ENCODE measurements around the gene SPACA7. TPM values are rescaled to one million over a fixed set of nuclear protein-coding genes. Genes with fewer than 3 reads are reported as not detected.

Gene SPACA7, protein sequence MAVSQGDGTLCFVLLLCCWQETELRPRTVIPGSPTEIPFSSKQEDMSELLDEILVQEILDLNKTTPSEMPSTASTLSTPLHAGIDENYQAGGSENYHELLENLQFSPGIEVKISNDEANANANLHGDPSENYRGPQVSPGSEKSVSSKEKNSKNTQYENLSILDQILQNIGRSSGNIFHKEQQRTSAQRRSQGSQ
- not detected for total RNA-seq

DNA sequence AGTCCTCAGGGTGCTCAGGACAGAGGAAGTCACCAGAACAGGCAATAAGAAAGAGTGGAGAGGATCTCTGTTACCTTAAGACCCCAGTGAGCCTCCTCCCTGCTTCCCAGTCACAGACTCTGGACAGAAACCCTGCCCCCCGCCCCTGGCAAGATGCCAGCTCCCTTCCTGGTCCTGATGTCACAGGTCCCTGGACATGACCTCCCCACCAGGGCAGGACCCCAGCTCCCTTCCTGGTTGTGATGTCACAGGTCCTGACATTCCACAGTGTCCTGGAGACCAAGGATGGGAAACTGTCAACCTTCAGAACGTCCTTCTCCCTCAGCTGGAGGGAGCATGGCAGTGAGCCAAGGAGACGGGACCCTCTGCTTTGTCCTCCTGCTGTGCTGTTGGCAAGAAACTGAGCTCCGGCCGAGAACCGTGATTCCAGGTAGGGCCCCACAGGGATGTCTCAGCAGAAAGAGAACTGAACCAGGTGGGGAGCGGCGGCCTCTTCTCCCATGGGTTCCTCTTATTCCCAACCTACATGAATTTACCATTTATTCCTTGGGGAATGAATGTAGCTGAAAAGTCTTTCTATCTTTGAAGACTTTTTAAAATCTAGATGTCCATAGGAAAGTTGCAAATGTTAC is at the start of gene SPACA7:
Gene SPACA7 (plus strand): TSS at position 306 of the 632 bp plus-strand sequence. CDS start 31 bp downstream, at position 337.
- intact Hi-C loops (cut with DNase I; ENCODE audit: low total_unique reads) = no loop called here
- no peak for DNase-seq
- Histone ChIP-seq H3K4me1 (no peaks in the 10 kb centered on the region), H3K27ac (no peak within 1 kb of the TSS), H3K9me3 (no peaks in the 10 kb centered on the region), H3K27me3 (no peaks in the 10 kb centered on the region), H3K4me3 (no peak within 1 kb of the TSS), H3K36me3 (no peaks in the 10 kb centered on the region)
- TF ChIP-seq, protein P1, sequence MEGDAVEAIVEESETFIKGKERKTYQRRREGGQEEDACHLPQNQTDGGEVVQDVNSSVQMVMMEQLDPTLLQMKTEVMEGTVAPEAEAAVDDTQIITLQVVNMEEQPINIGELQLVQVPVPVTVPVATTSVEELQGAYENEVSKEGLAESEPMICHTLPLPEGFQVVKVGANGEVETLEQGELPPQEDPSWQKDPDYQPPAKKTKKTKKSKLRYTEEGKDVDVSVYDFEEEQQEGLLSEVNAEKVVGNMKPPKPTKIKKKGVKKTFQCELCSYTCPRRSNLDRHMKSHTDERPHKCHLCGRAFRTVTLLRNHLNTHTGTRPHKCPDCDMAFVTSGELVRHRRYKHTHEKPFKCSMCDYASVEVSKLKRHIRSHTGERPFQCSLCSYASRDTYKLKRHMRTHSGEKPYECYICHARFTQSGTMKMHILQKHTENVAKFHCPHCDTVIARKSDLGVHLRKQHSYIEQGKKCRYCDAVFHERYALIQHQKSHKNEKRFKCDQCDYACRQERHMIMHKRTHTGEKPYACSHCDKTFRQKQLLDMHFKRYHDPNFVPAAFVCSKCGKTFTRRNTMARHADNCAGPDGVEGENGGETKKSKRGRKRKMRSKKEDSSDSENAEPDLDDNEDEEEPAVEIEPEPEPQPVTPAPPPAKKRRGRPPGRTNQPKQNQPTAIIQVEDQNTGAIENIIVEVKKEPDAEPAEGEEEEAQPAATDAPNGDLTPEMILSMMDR (IDR thresholded peaks at IDR 0.05) = no peak
- no peak for TF ChIP-seq POLR2A (IDR thresholded peaks at IDR 0.05)

DNA sequence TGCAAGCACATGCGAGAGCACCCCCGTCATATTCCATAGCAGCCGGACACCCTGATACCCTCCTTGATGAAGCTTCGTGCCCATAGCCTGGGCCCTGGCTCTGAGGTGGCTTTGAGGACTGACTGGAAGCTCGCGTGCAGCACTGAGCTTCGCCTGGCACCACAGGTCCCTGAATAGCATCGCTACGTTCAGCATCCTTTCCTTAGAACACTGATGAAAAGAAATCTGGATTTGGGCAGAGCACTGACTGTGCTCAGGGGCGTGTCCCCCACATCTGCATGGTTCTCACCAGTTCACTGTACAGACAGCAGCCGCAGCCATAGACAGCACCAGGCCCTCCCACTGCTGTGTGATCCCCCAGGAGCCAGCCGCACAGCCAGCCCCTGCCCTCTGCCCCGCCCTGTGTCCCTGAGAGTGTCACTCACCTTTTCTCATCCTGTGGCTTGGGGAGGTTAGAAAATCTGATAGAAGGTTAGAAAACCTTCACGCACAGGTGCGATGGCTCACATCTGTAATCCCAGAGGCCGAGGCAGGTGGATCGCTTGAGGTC is 49.3 kb upstream of the SPACA7 start:
- Histone ChIP-seq H3K4me3 (no peak overlapping the region), H3K27ac (no peak overlapping the region), H3K36me3 (no peaks in the 10 kb centered on the region), H3K9me3 (no peaks in the 10 kb centered on the region), H3K27me3 (peaks cover 0 to 5% of the 10 kb centered on the region in 2 donors), H3K4me1 (no peaks in the 10 kb centered on the region)
- intact Hi-C loops (cut with DNase I; ENCODE audit: low total_unique reads) = no loop called here
- TF ChIP-seq, protein P1 (IDR thresholded peaks at IDR 0.05) = no peak
- no peak for TF ChIP-seq POLR2A (IDR thresholded peaks at IDR 0.05)
- DNase-seq = no peak

DNA sequence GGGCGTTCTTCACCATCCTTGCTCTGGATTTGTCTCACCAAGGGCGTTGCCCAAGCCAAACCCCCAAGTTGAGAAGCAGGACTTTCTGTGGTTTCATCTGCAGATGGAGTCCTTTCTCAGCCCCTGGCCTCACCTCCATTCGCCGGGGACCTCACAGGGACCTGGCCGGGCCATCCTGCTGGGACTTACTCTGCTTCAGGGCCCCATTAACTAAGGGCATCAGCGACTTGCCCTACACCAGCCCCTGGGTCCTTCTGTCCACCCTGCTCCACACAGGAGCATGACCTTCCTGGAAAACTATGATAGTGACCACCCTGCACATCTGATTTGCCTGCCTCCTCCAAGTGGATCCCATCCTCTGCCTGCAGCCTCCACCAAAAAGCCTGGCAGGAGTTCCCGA is 47.2 kb upstream of the SPACA7 start:
- Histone ChIP-seq H3K27ac (no peak overlapping the region), H3K36me3 (no peaks in the 10 kb centered on the region), H3K9me3 (no peaks in the 10 kb centered on the region), H3K4me1 (no peaks in the 10 kb centered on the region), H3K27me3 (peaks cover 0 to 10% of the 10 kb centered on the region in 2 donors), H3K4me3 (no peak overlapping the region)
- intact Hi-C loops (cut with DNase I; ENCODE audit: low total_unique reads) = no loop called here
- TF ChIP-seq POLR2A (IDR thresholded peaks at IDR 0.05) = no peak
- TF ChIP-seq, protein P1 (IDR thresholded peaks at IDR 0.05) = no peak
- no peak for DNase-seq

DNA sequence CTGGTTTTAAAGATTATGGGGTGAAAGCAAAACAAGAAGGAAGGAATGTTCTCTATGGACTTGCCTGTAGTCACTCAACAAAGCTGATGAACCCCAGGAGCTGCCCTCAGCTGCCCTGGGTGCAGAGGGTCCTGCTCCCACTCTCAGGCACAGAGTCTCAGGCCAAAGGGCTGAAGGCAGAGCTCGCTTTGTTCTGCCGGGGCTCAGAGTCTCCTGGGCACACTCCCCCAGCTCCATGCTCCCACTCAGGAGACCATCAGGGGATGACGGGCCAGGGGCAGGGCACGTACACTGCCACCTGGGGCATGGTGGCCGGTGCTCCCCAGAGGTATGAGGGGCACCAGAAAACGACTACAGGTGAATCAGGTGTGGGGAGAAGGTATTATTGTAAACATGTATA is 46.8 kb upstream of the SPACA7 start:
- DNase-seq = no peak
- Histone ChIP-seq H3K27me3 (peaks cover 0 to 10% of the 10 kb centered on the region in 2 donors), H3K36me3 (no peaks in the 10 kb centered on the region), H3K4me3 (no peak overlapping the region), H3K4me1 (no peaks in the 10 kb centered on the region), H3K9me3 (no peaks in the 10 kb centered on the region), H3K27ac (no peak overlapping the region)
- TF ChIP-seq, protein P1 (IDR thresholded peaks at IDR 0.05) = no peak
- TF ChIP-seq POLR2A (IDR thresholded peaks at IDR 0.05) = no peak
- intact Hi-C loops (cut with DNase I; ENCODE audit: low total_unique reads) = no loop called here

DNA sequence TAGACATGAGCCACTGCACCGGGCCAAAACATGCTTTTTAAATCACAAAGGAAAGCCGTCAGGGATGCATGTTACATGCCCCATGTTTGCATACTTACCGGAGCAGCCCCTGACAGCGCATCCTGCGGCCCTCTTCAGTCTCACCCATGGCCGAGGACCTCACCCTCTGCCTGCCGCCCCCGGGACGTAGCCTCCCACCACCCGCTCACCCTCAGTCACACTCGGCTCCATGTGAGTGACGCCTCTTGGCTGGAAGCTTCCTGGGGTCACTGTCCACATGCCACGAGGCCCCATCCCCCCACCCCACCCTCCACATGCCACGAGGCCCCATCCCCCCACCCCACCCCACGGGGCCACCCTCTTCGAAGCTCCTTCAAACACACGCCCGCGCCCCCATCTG is 46.1 kb upstream of the SPACA7 start:
- Histone ChIP-seq H3K27ac (no peak overlapping the region), H3K9me3 (no peaks in the 10 kb centered on the region), H3K4me3 (no peak overlapping the region), H3K4me1 (no peaks in the 10 kb centered on the region), H3K27me3 (peaks cover 0 to 10% of the 10 kb centered on the region in 2 donors), H3K36me3 (no peaks in the 10 kb centered on the region)
- DNase-seq = no peak
- intact Hi-C loops (cut with DNase I; ENCODE audit: low total_unique reads) = no loop called here
- TF ChIP-seq, protein P1 (IDR thresholded peaks at IDR 0.05) = no peak
- TF ChIP-seq POLR2A (IDR thresholded peaks at IDR 0.05) = no peak

Measured in uterus (tissue), 4 donors.